M059J (cell line): ENCODE results near the gene RICTOR. TPM values are rescaled to one million over a fixed set of nuclear protein-coding genes. Genes with fewer than 3 reads are reported as not detected.

Experiments used
- total RNA-seq: library from RNA; depleted of rRNA; stranded (reverse); fragments of >200 nt; shearing (Covaris generic); gene quantifications from 2 replicates; pipeline ENCODE4 v1.2.3, GENCODE V29; 2014; rRNA removed

Gene RICTOR
- total RNA-seq, 1 experiment from 2014 or later, result 17.4 TPM

Other genes with a start within 250 kb of the RICTOR start
- 7.7 and 21.3 TPM in 2 replicates for gene OSMR, start 228.4 kb downstream of the RICTOR start, total RNA-seq
- 0.05 TPM in 1 of 2 replicates, not detected in the other for gene FYB1, start 145.2 kb upstream of the RICTOR start, total RNA-seq